GM19397 (cell line): Measurements from ENCODE around the gene FAM234A.
"Not testable (repeated sequence)": the region's sequence is repeated elsewhere in the genome, so short reads cannot be mapped to it uniquely, and the experiment has no call there.

ENCODE experiments used
- ATAC-seq: cut with Tn5 transposase; IDR thresholded peaks from one replicate; pipeline ENCODE4 v1.9.1; 2021; ENCODE audit warnings: mild to moderate bottlenecking, moderate library complexity; ENCODE audit not compliant: unreplicated experiment

Gene FAM234A

DNA sequence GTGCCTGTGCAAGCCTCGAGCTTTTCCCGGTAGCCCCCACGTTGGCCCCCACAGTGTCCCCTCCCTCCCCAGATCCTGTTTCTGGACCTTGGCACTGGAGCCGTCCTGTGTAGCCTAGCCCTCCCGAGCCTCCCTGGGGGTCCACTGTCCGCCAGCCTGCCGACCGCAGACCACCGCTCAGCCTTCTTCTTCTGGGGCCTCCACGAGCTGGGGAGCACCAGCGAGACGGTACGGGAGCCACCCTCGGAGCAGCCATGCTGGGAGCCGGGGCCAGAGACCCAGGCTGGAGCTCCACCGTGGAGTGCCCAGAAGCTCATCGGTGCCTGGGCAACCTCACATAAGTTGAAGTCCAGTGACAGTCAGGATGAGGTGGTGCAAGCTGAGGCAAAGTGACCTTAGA lies 29.3 kb downstream of the FAM234A start:
- ATAC-seq: no peak

DNA sequence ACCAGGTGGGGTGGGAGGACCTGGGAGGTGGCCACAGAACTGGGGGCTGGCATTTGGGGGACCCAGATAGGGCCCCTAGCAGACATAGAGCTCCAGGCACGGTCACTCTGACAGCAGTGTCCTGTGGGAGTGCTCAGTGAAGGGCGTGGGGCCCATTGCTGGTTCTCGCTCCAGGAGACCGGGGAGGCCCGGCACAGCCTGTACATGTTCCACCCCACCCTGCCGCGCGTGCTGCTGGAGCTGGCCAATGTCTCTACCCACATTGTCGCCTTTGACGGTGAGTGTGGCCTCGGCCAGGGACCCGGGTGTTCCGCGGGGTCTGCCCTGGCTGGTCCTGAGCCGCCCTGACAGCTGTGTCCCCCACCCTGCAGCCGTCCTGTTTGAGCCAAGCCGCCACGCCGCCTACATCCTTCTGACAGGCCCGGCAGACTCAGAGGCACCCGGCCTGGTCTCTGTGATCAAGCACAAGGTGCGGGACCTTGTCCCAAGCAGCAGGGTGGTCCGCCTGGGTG lies 29.9 kb downstream of the FAM234A start:
- no peak for ATAC-seq

DNA sequence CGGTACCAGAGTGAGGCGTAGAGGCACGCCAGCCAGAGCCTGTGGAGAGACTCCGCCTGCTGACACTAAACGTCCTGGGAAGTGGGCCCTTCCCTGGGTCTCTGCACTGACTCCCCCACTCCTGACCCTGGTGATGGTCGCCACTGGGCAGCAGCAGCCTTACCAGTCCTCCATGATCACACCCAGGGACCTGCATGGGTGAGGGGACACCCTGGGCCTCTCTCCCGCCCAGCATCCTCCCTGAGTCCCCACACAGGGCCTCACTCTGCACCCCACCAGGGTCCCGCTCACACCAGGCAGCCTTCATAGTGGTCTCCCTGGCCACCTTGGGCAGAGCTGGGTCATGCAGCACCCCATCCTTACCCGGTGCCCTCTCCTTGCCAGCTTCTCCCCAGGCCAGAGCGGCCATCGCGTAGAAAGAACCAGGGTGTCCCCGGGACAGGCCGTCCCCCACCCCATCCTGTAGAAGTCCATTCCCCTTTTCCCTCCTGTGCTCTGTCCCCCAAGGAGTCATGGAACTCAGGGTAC lies 30.4 kb downstream of the FAM234A start:
- no peak for ATAC-seq

DNA sequence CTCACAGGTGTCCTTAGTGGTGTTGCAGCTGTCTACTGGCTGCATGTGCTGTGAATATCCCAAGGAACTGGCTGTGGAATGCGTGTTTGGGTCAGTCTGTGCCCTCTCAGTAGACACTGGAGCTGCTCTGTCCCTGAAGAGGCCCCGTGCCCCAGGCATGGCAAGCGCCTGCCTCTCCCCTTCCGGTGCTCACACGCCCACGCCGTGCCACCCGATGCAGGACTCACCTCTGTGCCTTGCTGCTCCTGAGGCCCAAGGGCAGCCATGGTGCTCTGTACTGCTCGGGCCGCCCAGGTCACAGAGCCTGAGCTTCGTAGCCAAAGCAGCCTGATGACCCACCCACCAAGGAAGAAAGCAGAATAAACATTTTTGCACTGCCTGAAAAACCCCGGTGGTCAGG lies 31.1 kb downstream of the FAM234A start:
- ATAC-seq: no peak

DNA sequence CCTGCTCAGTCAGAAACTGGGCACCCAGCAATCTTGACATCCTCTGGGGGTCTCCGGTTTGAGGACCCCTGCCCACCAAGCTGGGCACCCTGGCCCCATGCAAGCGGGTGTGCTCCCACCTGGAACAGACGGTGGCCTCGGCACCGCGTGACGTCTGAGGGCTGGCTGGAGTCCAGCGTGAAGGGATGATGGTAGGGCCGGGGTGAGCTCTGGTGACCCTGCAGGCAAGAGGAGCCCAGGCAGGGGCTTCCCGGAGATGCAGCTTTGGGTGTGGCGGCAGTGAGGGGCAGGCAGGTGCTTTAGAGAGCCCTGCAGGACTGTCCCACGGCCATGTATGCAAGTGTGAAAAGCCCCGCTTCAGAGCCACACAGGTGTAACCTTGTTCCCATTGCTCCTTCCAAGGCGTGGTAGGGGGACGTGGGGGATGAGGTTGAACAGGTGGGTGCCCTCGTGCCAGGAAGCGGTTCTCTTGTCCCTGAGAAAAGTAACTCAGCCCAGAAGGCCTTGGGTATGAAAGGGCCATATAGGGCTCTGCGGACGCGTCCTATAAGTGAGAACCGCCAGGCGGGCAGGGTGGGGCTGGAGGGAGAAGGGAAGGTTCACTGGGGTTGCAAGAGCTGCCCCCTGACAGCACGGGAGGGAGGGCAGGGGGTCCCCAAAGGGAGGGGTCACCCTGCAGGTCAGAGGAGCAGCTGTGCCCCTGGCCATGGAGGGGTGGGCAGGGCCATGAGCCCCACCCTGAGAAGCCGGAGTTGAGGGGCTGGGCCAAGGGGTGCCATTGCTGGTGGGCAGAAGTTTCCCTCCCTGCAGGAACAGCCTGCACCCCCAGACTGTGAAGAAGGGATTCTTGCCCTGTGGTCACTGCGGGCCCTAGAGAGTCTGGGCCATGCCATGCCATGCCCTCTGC lies 31.9 kb downstream of the FAM234A start:
- ATAC-seq: no peak

DNA sequence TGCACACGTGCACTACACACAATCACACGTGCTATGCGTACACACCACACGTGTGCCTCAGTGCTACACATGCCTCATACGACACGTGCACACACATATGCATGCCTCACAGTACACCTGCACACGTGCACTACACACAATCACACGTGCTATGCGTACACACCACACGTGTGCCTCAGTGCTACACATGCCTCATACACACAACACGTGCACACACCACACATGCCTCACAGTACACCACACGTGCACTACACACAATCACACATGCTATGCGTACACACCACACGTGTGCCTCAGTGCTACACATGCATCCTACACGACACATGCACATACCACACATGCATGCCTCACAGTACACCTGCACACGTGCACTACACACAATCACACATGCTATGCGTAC lies 32.9 kb downstream of the FAM234A start:
- not testable (repeated sequence) for ATAC-seq

DNA sequence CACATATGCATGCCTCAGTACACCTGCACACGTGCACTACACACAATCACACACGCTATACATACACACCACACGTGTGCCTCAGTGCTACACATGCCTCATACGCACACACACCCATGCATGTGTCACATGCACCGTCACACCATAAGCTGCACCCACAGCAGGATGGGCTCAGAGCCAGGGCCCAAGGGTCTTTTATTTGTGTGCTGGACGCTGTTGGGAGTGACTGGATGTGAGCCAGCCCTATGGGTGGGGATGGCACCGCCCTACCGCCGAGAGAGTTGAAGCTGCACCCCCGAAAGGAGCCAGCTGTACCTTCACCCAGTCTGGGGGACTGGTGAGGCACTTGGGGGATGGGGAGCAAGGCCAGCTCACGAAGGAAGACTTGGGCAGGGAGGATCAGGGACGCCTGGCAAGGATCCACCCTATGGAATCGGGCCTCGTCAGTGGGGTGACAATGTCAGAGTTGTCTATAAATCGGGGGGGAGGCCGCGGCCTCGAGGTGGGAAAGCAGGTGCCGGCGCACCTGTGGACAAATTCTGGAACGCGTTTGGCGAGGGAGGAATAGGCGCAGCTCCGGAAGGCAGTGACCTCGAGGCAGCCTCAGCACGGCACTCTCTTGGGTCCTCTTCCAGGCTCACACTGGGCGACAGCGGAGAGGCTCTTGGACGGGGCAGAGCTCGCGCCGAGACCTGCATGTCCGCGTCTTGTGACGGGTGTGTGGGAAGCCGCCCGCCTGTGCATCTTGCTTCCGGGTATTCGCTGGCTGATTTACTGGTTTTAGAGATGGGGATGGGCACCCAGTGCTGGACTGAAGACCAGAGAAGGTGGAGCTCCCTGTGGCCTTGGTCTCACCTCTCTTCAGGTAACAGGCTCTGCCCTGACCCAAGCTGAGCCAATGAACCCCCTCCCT lies 33.8 kb downstream of the FAM234A start:
- ATAC-seq: no peak

DNA sequence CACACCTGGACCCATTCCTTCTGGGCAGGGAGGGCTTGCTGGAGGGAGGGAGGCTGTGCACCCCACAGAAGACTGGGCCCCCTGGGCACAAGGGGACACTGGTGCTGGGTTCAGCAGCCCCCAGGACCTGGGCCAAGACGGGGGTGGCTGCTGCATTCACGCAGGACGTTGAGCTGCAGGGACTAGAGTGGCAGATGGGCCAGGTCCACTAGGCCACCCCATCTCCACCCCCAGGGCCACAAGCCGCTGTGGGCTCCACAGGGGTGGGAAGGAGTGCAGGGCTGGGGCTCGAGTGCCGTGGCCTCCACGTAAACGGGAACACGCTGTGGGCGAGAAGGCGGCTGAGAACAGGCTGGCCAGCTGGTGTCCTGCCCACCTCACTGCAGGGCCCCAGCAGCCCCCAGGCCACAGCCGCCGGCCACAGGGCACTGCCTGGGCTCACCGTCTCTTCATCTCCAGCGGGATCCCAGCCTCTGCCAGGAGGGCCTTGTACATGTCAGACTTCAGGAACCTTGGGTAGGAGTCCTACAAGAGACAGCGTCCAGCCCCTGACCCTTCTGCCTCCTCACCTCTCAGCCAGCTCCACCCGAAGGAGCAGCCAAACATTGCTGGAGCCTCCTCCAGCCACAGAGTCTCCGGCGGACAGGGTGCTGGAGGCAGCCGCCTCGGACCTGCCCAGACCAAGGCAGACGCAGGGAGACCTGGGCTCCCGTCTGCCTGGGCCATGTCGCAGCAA lies 34.6 kb downstream of the FAM234A start:
- ATAC-seq: no peak

DNA sequence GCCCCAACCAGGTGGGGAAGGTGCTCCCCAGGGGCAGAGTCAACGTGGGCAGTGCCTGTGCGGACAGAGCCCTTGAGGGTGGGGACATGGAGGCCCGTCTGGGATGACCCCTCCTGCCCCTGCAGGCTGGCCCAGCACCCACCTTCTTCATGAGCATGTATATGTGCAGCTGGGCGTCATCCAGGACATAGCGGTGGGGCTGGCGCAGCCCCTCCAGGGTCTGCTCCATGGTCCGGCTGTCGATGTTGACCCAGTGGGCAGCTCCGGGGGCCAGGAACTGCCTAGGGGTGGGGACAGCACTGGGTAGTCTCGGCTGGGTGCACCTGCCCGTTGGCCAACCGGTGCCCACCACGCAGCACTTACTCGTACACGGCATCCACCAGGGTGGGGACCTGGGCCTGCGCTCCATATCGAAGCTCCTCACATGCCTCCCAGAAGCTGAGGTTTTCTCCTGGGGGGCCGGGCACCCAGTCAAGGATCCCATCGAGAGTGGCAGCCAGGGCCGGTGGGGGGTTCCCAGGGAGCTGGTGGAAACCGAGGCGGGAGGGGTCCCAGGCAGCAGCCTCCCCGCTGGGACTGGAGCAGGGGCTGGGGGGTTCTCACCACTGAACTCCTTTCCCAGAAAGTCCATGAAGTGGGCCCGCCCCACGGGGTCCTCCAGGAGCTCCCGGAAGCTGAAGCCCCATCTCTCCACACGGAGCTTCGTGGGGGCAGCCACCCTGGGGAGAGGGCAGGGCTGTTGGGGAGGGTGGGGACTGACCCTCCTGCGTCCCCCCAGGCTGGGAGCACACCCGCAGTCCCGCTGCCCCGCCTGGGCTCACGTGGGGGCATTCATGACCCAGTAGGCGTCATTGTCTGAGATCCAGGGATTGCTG lies 36.0 kb downstream of the FAM234A start:
- no peak for ATAC-seq

DNA sequence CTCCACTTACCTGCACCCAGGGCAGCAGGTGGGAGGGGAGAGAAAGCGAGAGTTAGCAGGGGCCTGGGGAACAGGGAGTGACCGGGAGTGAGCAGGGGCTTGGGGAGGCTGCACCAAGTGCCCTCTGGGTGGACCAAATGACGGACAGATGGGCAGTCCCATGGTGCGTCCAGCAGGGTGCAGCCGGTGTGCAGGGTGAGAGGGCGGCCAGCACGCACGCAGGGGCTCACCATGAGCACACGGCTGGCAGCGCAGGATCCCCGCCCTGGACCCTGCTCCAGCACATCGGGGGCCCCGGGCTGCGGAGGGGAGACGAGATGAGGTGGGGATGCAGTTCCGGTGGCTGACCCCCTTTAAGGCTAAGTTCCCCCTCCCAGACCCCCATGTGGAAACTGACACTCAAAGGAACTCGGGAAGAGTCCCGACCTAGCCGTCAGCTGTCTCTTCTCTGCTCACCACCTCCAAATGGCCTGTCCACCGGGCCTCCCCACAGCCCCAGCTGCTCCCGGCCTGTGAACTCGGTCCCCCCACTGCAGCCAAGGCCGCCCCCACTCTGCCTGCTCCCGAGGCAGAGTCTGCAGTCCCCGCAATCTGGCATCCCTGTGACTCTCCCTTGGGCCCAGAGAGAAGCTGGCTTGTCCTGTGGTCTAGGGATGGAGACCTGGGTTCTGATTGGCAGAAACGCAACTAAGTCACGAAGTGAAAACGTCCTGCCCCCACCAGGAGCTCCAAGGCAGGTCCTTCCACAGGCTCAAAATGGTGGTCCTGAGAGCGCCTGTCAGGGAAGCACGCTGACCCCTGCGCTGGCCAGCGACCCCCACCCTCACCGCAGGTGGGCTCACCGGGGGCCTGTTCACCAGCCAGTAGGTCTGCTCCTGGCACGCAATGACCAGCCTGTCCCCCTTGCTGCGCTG lies 38.3 kb downstream of the FAM234A start:
- no peak for ATAC-seq

DNA sequence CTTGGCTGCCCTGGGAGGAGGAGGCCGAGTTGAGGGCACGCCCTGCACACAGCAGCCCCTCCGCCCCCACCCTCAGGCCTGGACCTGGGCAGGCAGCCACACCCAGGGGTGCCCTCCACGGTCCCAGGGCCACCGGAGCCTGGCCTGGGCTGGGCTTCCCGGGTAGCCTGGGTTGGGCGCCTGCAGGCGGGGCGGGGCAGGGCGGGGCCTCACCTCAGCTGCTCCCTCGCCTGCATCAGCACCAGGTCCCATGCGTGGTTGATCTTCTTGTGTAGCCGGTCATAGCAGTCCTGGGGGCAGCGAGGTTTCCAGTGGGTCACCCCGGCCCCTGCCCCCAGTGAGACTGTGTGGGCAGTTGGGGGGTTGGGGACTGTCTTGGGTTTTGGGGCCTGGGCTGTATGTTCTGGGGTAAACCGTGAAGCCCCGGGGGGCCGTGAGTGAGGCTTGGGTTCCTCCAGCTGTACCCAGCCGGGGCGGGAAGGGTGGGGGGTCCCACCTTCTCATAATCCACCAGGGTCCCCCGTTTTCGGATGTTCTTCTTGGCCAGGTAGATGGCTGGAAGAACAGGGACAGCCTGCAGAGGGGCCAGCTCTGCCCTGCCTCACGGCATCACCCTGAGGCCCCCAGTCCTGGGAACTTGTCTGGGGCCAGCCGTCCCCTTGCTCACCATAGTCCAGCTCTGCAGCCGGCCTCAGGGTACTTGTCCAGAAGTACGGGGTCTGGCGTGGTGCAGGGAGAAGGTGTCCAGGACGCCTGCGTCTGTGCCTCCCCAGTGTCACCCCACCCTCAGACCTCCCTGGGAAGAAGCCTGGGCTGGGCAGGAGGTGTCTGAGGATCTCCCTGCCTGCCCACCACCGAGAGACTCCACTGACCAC lies 39.2 kb downstream of the FAM234A start:
- ATAC-seq: no peak

DNA sequence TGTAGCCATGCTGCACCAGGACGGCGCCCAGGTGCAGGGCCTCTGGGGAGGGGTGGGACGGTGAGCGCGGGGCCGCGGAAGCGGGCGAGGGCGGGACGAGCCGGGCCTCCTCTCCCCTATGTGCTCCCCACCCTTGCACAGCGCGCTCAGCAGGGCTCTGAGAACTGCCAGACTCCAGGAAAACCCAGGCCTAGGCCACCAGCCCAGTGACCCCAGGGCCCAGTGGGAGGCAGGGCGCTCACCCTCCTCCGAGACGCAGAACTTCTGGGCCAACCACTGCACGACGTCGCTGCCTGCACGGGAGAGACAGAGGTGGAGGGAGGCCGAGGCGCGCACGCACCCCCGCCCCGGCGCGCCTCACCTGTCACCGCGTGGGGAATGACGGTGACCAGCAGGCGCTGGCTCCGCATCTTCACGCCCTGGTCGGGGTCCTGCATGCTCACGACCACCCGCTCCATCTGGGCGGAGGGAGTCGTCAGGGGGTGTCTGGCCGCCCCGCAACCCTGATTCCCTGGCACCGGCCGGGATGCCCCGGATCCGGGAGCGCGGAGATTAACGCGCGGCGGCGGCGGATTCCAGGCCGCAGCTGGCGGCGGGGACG lies 40.5 kb downstream of the FAM234A start:
- ATAC-seq: no peak

DNA sequence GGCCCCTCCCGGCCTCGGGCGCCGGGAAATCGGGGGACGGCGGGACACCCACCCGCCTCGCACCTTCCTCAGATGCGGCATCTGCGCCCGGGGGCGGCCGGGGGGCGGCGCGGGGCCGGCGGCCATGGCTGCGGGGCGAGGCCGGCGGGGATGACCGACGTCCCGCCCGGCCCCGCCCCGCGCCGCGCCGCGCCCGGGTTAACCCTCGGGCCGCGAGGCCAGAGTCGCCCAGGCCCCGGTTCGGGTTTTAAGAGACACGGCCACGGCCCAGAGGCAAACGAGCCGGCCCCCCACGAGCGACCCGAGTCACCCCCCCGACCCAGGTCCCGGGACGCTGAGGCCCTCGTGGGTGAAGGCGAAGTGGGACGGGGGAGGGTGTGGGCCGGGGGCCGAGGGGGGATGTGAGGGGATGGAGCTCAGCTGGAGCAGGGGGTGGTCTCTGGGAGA lies 41.2 kb downstream of the FAM234A start, which contains the start of gene RGS11:
RGS11 (minus strand) TSS at position 159 of the 447 bp plus-strand sequence; CDS start at position 126, 33 bp downstream.
- ATAC-seq: no peak

DNA sequence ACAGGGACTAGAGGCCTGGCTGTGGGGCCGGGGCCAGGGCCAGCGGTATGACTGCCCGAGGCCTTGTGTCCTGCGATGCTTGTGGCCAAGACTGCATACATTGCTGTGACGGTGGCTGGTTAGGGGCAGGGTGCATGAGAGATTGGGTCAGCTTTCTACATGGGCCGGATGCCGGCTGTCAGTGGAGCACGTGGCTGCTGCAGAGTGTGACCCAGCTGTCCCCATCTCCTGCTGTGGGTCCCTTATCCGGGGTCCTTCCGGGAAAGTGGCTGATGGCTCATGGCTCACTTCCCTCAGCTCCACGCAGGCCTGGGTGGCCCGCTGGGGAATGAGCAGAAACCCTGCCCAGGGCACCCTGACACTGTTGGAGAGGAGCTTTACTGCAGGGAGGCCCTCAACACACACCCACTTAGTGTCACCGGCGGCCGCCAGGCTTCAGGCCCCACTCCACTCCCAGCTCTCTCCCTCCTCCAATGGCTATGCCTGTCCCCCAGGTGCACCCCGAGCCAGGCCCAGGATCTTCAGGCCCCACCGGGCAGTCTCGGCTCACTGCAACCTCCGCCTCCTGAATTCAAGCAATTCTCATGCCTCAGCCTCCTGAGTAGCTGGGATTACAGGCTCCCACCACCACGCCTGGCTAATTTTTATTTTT lies 41.9 kb downstream of the FAM234A start:
- ATAC-seq: no peak

DNA sequence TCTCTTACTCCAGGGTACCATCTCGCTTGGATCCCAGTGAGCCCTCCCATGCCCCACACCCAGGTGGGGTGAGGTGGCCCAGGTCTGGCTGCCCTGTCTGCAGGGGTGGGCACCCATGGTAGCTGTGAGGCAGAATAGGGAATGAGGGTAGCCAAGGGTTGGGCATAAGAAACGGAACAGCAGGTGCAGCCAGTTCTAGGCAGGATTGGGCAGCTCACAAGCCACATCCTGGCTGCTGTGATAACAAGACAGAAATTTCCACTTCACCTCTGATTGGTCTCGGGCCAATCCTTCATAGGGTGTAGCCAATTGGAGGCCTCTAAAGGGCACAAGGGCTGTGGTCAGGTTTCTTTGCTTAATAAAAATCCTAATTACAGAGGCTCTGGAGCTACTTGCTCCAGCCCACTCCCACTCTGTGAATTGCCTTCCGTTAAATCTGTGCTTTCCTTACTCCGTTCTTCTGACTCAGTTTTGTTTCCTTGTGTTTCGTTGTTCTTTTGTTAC lies 44.3 kb downstream of the FAM234A start:
- no peak for ATAC-seq

DNA sequence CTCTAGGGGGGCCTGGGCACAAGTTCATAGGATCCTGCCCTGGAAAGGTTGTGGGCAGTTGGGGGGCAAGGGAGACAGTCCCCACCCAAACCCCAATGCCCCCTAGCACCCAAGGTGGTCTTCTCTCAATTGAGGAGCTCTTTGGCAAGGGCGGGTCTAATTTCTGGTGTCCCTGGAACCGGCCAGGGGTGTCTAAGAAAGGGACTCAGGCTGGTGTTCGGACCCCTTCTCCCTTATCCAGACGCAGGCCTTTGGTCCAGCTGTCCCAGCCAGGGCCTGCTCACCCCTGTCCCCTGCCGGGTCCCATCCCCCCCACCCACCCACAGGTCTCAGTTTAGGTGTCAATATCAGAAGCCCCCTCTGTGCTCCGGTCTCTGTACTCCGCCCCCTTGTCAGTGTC lies 44.9 kb downstream of the FAM234A start:
- ATAC-seq: no peak
